GM12891 (cell line): ENCODE data around the gene GFPT1.

Source experiments
- PAX5 ChIP-seq: IDR thresholded peaks from 2 replicates; pipeline ENCODE4 v1.6.1; 2011; ENCODE audit warnings: low read length, moderate library complexity, mild to moderate bottlenecking; ENCODE audit not compliant: insufficient read depth, severe bottlenecking
- POLR2A ChIP-seq: IDR thresholded peaks from 2 replicates; pipeline ENCODE4 v1.6.1; 2011; ENCODE audit warnings: low read depth, low read length, control low read depth
- POLR2AphosphoS5 ChIP-seq: IDR thresholded peaks from 2 replicates; pipeline ENCODE4 v1.6.1; 2011; ENCODE audit warnings: low read depth, low read length, control low read depth
- TAF1 ChIP-seq: IDR thresholded peaks from 2 replicates; pipeline ENCODE4 v1.6.1; 2011; ENCODE audit warnings: low read depth, low read length, control low read depth

- TF ChIP-seq POLR2A (no peak), POLR2AphosphoS5 (no peak), TAF1 (no peak), PAX5 (no peak)
Observed at GRCh38 chr2:69381337-69381737, 5.7 kb downstream of the GFPT1 start.
